Sigmoid colon (tissue), 7 donors: Measurements from ENCODE around the gene CNTN2. TPM values are rescaled to one million over a fixed set of nuclear protein-coding genes. Genes with fewer than 3 reads are reported as not detected.

Source experiments
- DNase-seq: peaks from one replicate; pipeline ENCODE4 v3.0.0-alpha.2; 2019
- H3K27ac ChIP-seq, 4 donors: fragments of 200-600 bp; sonication (generic); one replicate each; pipeline ENCODE4 v1.5.1; 2016 to 2019; ENCODE audit warnings: mild to moderate bottlenecking in 1 of 4
- H3K27me3 ChIP-seq, 3 donors: fragments of 200-600 bp; sonication (generic); one replicate each; pipeline ENCODE4 v1.5.1; 2019; ENCODE audit warnings: mild to moderate bottlenecking in 1 of 3
- H3K36me3 ChIP-seq, 4 donors: fragments of 200-600 bp; sonication (generic); one replicate each; pipeline ENCODE4 v1.5.1; 2016 to 2019
- H3K4me1 ChIP-seq, 4 donors: fragments of 200-600 bp; sonication (generic); one replicate each; pipeline ENCODE4 v1.5.1; 2017 to 2019
- H3K4me3 ChIP-seq, 4 donors: fragments of 200-600 bp; sonication (generic); one replicate each; pipeline ENCODE4 v1.5.1; 2017 to 2019; ENCODE audit warnings: mild to moderate bottlenecking in 2 of 4, moderate library complexity in 1 of 4
- H3K9me3 ChIP-seq, 4 donors: fragments of 200-600 bp in 3 of 4; sonication (generic) in 3 of 4; one replicate each; pipeline versions ENCODE4 v1.5.1 to v1.6.1; 2013 to 2019
- EP300 ChIP-seq, 4 donors: sonication (generic); formaldehyde crosslinking; IDR thresholded peaks; one replicate each; pipeline ENCODE4 v1.6.1; 2017; ENCODE audit warnings: antibody characterized with exemption in 4 of 4
- POLR2A ChIP-seq, 2 donors: fragments of 450-650 bp; IDR thresholded peaks; one replicate each; pipeline ENCODE4 v1.6.1; 2016; ENCODE audit warnings: antibody characterized with exemption in 2 of 2, mild to moderate bottlenecking in 2 of 2, moderate library complexity in 2 of 2
- POLR2AphosphoS5 ChIP-seq, 4 donors: sonication (generic); formaldehyde crosslinking; IDR thresholded peaks; one replicate each; pipeline ENCODE4 v1.6.1; 2017; ENCODE audit warnings: antibody characterized with exemption in 4 of 4
- whole genome bisulfite sequencing, 2 donors: extraction: QIAGEN DNeasy Blood & Tissue Kit; methylation state at CpG; one replicate each; pipeline ENCODE4 v1.1.7; 2013; 5-methylcytosine and 5-hydroxymethylcytosine counted together
- intact Hi-C: fragments of 100-400 bp; cut with DNase I; formaldehyde crosslinking; loops from one replicate; pipeline ENCODE4 v1.15.1; 2023
- polyA plus RNA-seq, 3 donors: library from polyadenylated mRNA; stranded (reverse); fragments of 200-250 nt; gene quantifications; one replicate each; pipeline ENCODE4 v1.2.3, GENCODE V29; 2013
- total RNA-seq, 4 donors: library from RNA; depleted of rRNA; stranded (reverse); fragments of >200 nt; gene quantifications; one replicate each; pipeline ENCODE4 v1.1.0, GENCODE V29; 2016
- TF ChIP-seq, protein P1 (sequence below), 4 experiments: fragments of 450-650 bp in 3 of 4; fragments of 200-600 bp in 1 of 4; IDR thresholded peaks; one replicate each; pipeline ENCODE4 v1.5.1; 2016 to 2019; ENCODE audit warnings: antibody characterized with exemption in 4 of 4, mild to moderate bottlenecking in 3 of 4, moderate library complexity in 2 of 4
- donor health status: healthy with polysubstance abuse.
- donor health status: Bipolar disorder and iron deficiency.
- donor health status: healthy.

CNTN2 gene
- total and polyA plus RNA-seq, 7 donors, result 0.46 to 4.4 (median 2.2) TPM; not detected in 1

DNA sequence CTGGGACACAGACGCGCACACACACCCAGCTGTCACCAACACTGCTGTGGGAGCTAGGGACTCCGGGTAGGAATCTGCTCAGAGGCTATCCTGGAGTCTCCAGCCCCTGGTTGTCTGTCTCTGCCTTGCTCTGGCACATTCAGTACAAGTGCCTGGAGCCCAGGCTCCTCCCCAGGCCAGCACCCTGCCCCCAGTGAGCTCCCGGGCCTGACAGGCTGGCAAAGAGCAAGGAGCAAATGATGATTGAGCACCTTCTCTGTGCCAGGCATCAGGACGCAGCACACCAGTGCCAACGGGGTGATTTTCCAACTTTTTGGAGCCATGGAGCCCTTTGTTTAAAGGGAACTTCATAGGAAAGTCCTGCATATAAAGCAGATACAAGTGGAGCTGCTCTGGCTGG is 6.5 kb downstream of the CNTN2 start:
- TF ChIP-seq, protein P1, sequence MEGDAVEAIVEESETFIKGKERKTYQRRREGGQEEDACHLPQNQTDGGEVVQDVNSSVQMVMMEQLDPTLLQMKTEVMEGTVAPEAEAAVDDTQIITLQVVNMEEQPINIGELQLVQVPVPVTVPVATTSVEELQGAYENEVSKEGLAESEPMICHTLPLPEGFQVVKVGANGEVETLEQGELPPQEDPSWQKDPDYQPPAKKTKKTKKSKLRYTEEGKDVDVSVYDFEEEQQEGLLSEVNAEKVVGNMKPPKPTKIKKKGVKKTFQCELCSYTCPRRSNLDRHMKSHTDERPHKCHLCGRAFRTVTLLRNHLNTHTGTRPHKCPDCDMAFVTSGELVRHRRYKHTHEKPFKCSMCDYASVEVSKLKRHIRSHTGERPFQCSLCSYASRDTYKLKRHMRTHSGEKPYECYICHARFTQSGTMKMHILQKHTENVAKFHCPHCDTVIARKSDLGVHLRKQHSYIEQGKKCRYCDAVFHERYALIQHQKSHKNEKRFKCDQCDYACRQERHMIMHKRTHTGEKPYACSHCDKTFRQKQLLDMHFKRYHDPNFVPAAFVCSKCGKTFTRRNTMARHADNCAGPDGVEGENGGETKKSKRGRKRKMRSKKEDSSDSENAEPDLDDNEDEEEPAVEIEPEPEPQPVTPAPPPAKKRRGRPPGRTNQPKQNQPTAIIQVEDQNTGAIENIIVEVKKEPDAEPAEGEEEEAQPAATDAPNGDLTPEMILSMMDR (IDR thresholded peaks at IDR 0.05), result no peak
- TF ChIP-seq POLR2A (IDR thresholded peaks at IDR 0.05), result no peak
- TF ChIP-seq POLR2AphosphoS5 (IDR thresholded peaks at IDR 0.05), result no peak
- TF ChIP-seq EP300 (IDR thresholded peaks at IDR 0.05), result no peak
- Histone ChIP-seq H3K9me3 (no peaks in the 10 kb centered on the region), H3K4me1 (no peaks in the 10 kb centered on the region), H3K27me3 (peaks cover 6 to 39% (median 6%) of the 10 kb centered on the region in 3 donors), H3K27ac (no peak overlapping the region), H3K4me3 (no peak overlapping the region), H3K36me3 (no peaks in the 10 kb centered on the region)
- WGBS, 2 donors, result 66 to 67% methylated on average over 6 of the region's 6 CpGs
- intact Hi-C loops, result no loop called here
- no peak for DNase-seq

DNA sequence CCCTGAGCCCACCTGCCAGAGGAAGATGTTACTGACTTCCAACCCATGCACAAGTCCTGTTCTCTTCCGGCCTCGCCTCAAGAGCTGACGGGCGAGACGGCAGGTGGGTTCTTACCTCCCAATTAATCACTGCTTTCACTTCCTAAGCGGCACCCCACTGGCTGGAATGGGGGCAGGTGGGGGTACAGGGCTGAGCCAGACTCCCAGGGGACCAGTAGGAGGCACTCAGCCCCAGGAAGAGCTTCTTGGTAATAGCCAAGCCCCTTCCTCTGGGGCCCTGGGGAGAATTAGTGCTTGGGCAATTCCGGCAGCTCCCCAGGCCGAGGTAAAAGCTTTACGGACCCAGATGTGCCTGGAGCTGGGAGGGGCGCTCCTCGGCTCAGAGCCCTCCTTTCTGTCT is 9.7 kb downstream of the CNTN2 start:
- no peak for TF ChIP-seq EP300 (IDR thresholded peaks at IDR 0.05)
- peaks cover 0 to 8% (median 0%) of the 10 kb centered on the region in 3 donors for H3K27me3 ChIP-seq
- H3K4me3 ChIP-seq, result no peak overlapping the region
- H3K4me1 ChIP-seq, result no peaks in the 10 kb centered on the region
- H3K27ac ChIP-seq, result no peak overlapping the region
- H3K9me3 ChIP-seq, result no peaks in the 10 kb centered on the region
- DNase-seq, result no peak
- H3K36me3 ChIP-seq, result no peaks in the 10 kb centered on the region
- WGBS, 2 donors, result 82% methylated on average over 11 of the region's 11 CpGs
- intact Hi-C loops, result no loop called here

DNA sequence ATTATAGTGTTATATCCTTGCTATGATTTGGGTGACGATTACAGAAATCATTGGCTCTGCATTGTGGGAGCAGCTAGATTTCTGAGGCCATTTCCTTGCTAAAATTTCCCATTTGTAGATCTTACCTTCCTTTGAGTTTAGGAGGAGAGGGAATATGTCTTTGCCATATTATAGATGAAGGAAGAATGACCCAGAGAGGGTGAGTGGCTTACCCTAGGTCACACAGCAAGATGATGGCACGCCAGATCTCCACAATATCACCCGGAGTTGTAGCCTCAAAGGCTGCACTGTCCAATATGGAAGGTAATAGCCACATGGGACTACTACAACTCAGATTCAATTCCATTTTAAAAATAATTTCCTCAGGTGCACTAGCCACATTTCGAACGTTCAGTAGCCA is 10.3 kb downstream of the CNTN2 start:
- TF ChIP-seq EP300 (IDR thresholded peaks at IDR 0.05) (no peak), POLR2AphosphoS5 (IDR thresholded peaks at IDR 0.05) (no peak), POLR2A (IDR thresholded peaks at IDR 0.05) (no peak)
- TF ChIP-seq, protein P1 (IDR thresholded peaks at IDR 0.05), result no peak
- intact Hi-C loops, result no loop called here
- Histone ChIP-seq H3K4me1 (no peaks in the 10 kb centered on the region), H3K36me3 (no peaks in the 10 kb centered on the region), H3K4me3 (no peak overlapping the region), H3K27ac (no peak overlapping the region), H3K9me3 (no peaks in the 10 kb centered on the region), H3K27me3 (peaks cover 0 to 2% (median 0%) of the 10 kb centered on the region in 3 donors)
- 86 to 94% methylated on average over 5 of the region's 5 CpGs for WGBS, 2 donors
- DNase-seq, result no peak

DNA sequence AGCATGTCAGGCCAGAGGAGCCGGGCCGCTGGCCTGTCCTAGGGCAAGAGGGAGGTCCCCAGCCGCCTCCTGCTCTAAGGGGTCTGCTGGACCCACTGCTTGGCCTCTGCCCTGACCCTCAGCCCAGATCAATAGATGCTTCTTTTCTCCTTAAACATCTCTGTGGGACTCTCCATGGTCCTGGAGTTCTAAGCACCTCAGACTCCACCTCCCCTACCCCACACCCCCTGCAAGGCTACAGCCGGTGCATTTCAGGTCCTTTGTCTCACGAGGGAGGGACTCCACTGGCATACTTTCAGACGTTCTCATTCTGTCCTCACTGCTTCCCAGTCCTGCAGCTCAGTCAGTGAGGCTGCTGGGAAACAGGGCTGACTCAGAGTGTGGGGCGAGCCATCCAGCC is 11.0 kb downstream of the CNTN2 start:
- TF ChIP-seq POLR2A (IDR thresholded peaks at IDR 0.05) (no peak), POLR2AphosphoS5 (IDR thresholded peaks at IDR 0.05) (no peak), EP300 (IDR thresholded peaks at IDR 0.05) (no peak)
- TF ChIP-seq, protein P1 (IDR thresholded peaks at IDR 0.05), result no peak
- Histone ChIP-seq H3K4me1 (no peaks in the 10 kb centered on the region), H3K4me3 (no peak overlapping the region), H3K27me3 (no peaks in the 10 kb centered on the region), H3K9me3 (no peaks in the 10 kb centered on the region), H3K27ac (no peak overlapping the region), H3K36me3 (no peaks in the 10 kb centered on the region)
- 62% methylated on average over 7 of the region's 7 CpGs for WGBS, 2 donors
- DNase-seq, result no peak
- intact Hi-C loops, result no loop called here

DNA sequence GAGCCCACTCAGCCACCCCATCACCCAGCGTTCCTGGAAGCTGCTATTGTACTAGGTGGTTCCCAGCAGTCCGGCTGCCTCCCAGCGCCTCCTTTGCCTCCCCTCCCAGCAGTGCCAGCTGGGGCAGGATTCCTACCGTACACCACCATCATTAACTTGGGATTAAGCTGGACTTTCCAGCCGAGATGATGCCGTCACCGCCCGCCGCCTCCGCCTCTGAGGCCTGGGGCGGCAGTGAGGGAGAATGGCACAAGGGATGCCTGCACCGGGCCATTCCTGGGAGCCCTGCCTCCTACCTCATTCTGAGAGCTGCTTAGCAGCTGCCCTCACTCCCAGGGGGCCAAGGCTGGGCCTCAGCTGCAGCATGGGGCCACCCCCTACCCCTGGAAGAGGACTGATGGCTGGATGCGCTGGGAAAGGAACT is 13.2 kb downstream of the CNTN2 start:
- Histone ChIP-seq H3K4me3 (no peak overlapping the region), H3K36me3 (no peaks in the 10 kb centered on the region), H3K27ac (no peak overlapping the region), H3K9me3 (no peaks in the 10 kb centered on the region), H3K4me1 (no peaks in the 10 kb centered on the region), H3K27me3 (no peaks in the 10 kb centered on the region)
- TF ChIP-seq POLR2A (IDR thresholded peaks at IDR 0.05) (no peak), EP300 (IDR thresholded peaks at IDR 0.05) (no peak), POLR2AphosphoS5 (IDR thresholded peaks at IDR 0.05) (no peak)
- TF ChIP-seq, protein P1 (IDR thresholded peaks at IDR 0.05), result no peak
- no peak for DNase-seq
- WGBS, 2 donors, result 85 to 89% methylated on average over 13 of the region's 13 CpGs
- intact Hi-C loops, result no loop called here
